Effector memory CD8-positive, alpha-beta T cell (primary cell): ENCODE results near the gene TRPT1.

Experiments used
- ATAC-seq: fragments of 150-1000 bp; cut with Tn5 transposase; replicated peaks from 2 replicates; pipeline ENCODE4 v1.10.0; 2021; ENCODE audit warnings: mild to moderate bottlenecking, moderate library complexity
- DNase-seq, 3 experiments: peaks; one replicate each; pipeline ENCODE4 v3.0.0; 2021
- H3K27ac Mint-ChIP-seq, 2 donors: one replicate each; pipeline ENCODE4 v1.8.0; 2022; ENCODE audit warnings: mild to moderate bottlenecking in 2 of 2, mixed read lengths in 2 of 2, moderate library complexity in 2 of 2
- H3K27me3 Mint-ChIP-seq, 2 donors: one replicate each; pipeline ENCODE4 v1.8.0; 2022; ENCODE audit warnings: mixed read lengths in 2 of 2
- H3K36me3 Mint-ChIP-seq: one replicate; pipeline ENCODE4 v1.8.0; 2022; ENCODE audit warnings: mild to moderate bottlenecking, moderate library complexity, mixed read lengths; ENCODE audit not compliant: insufficient read depth
- H3K4me1 Mint-ChIP-seq, 2 donors: one replicate each; pipeline ENCODE4 v1.8.0; 2022; ENCODE audit warnings: low read depth in 2 of 2, mixed read lengths in 2 of 2
- H3K4me3 Mint-ChIP-seq, 2 donors: one replicate each; pipeline ENCODE4 v1.8.0; 2022; ENCODE audit warnings: mild to moderate bottlenecking in 2 of 2, mixed read lengths in 2 of 2, moderate library complexity in 2 of 2
- H3K9me3 Mint-ChIP-seq, 2 donors: one replicate each; pipeline ENCODE4 v1.8.0; 2022; ENCODE audit warnings: mixed read lengths in 2 of 2

TRPT1 gene

DNA sequence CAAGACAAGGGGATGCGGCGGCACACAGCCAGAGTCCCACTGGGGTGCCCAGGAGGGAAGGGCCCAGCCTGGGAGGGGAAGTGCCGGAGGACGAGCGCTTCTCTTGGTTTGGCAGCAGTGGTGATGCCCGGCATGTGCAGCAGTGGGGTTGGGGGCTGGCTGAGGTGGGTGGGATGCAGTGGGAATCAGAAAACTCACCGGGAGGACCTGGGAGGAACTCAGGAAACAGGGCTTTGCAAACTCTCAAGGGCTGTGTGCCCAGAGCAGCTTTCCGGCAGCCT, 16.5 kb downstream of the TRPT1 start:
- peaks cover 38 to 45% of the 10 kb centered on the region in 2 donors for H3K4me1 Mint-ChIP-seq
- ATAC-seq (no peak), DNase-seq (no peak)
- H3K9me3 Mint-ChIP-seq, result no peaks in the 10 kb centered on the region
- no peaks in the 10 kb centered on the region for H3K27me3 Mint-ChIP-seq
- peak overlapping the region; percentile 93 to 95 for H3K27ac Mint-ChIP-seq
- H3K4me3 Mint-ChIP-seq, result no peak overlapping the region
- peaks cover 64% of the 10 kb centered on the region for H3K36me3 Mint-ChIP-seq

DNA sequence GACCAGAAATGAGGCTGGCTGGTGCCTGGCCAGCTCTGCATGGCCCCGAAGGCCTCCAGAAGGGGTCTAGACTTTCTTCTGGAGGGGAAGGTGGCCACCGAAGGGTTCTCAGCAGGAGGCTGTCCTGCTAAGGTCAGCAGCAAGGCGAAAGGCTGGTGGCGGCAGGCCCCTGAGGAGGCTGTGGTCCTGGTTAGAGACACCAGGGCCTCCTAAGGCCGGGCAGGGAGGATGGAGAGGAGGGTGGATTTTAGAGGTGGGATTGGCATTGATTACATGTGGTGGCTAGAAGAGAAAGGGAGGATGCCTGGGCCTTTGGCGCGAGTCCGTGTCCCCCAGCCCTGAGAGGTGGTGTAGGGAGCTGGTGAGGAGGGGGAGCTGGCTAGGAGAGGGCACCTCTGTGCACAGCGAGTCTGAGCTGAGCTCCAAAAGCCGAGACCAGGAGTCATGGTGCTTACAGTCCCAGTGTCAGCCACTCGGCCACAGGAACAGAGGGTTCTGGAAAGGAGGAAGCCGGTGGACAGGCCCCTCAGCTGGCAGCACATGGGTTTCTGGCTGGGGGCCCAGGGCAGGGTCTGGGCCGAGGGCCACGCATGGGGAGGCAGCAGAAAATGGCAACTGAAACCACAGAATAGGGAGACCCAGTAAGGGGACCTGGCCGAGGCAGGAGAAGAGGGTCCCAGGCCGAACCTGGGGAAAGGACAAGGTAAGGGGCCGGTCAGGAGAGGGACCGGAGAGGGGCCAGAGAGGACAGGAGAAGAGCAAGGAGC, 17.0 kb downstream of the TRPT1 start:
- ATAC-seq, result no peak
- Mint-ChIP-seq H3K4me3 (peak overlapping the region; percentile 90 to 96), H3K36me3 (peaks cover 64% of the 10 kb centered on the region), H3K4me1 (peaks cover 43 to 49% of the 10 kb centered on the region in 2 donors), H3K9me3 (no peaks in the 10 kb centered on the region), H3K27ac (peak overlapping the region; percentile 93 to 95), H3K27me3 (no peaks in the 10 kb centered on the region)
- no peak for DNase-seq

DNA sequence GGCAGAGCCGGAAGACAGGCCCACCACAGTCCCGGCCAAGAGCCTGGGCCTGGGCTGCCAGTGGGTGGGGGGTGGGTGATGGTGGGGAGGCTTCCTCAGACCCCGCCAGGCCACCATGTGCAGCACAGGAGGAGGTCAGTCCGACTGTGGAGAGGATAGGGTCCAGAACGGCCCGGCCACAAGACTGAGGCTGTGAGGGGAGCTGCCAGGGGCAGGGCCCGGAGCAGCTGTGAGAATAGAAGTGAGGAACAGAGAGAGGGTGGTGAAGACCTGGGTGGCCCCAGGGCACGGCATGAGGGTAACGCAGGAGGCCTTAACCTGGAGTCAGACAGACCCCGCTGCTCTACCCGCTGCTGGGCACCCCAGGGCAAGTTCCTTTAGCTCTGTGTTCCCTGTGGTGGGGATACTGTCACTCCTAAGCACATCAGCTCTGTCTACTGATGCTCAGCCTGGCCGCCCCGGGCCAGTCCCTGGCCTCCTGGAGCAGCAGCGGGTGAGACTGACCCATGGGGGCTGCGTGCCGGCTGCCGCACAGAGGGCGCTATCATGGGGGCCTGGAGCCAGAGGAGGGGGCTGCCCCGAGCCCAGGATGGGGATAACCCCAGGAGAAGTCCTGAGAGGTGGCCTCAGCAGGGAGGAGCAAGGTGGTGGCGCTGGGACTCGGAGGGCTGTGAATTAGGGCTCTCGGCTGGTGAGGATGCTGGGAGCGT, 17.7 kb downstream of the TRPT1 start:
- peaks cover 64% of the 10 kb centered on the region for H3K36me3 Mint-ChIP-seq
- peak overlapping the region; percentile 90 to 96 for H3K4me3 Mint-ChIP-seq
- DNase-seq (no peak), ATAC-seq (no peak)
- H3K27ac Mint-ChIP-seq, result peak overlapping the region; percentile 93 to 95
- H3K9me3 Mint-ChIP-seq, result no peaks in the 10 kb centered on the region
- H3K27me3 Mint-ChIP-seq, result no peaks in the 10 kb centered on the region
- peaks cover 47 to 48% of the 10 kb centered on the region in 2 donors for H3K4me1 Mint-ChIP-seq

DNA sequence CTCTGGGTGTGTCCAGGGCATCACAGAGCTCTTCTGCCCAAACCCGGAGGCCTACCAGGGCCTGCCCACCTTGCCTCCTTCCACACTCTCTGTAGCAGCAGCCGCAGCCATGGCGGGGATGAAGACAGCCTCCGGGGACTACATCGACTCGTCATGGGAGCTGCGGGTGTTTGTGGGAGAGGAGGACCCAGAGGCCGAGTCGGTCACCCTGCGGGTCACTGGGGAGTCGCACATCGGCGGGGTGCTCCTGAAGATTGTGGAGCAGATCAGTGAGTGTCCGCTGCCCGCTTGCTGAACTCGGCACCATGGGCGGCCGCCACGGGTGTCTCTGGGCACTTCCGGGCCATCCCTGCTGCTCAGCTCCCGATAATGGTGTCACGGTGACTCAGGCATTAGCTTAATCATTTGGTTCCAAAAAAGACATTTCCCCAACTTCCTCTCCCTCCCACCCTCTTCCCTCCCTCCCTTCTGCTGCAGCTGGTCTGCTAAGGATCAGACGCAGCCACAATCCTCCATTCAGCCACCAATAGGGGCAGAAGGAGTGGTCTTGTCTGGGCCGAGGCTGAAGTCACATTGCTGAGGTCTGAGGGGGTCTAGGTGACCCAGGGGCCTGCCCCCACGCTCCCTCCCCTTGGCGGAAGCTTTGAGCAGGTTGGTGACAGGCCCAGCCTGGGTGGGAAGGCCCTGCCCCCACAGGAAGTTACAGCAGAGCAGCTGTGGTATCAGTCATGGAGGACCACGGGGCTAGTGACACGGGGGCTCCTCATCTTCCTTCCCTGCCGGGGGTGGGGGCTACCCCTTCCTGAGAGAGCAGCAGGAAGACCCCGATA, 18.5 kb downstream of the TRPT1 start:
- Mint-ChIP-seq H3K36me3 (peaks cover 72% of the 10 kb centered on the region), H3K9me3 (no peaks in the 10 kb centered on the region), H3K27ac (peak overlapping the region; percentile 93 to 95), H3K27me3 (no peaks in the 10 kb centered on the region), H3K4me1 (peaks cover 43 to 45% of the 10 kb centered on the region in 2 donors), H3K4me3 (peak overlapping the region; percentile 90 to 96)
- ATAC-seq (peak; percentile 76), DNase-seq (peak; percentile 57 to 69 (median 57))

DNA sequence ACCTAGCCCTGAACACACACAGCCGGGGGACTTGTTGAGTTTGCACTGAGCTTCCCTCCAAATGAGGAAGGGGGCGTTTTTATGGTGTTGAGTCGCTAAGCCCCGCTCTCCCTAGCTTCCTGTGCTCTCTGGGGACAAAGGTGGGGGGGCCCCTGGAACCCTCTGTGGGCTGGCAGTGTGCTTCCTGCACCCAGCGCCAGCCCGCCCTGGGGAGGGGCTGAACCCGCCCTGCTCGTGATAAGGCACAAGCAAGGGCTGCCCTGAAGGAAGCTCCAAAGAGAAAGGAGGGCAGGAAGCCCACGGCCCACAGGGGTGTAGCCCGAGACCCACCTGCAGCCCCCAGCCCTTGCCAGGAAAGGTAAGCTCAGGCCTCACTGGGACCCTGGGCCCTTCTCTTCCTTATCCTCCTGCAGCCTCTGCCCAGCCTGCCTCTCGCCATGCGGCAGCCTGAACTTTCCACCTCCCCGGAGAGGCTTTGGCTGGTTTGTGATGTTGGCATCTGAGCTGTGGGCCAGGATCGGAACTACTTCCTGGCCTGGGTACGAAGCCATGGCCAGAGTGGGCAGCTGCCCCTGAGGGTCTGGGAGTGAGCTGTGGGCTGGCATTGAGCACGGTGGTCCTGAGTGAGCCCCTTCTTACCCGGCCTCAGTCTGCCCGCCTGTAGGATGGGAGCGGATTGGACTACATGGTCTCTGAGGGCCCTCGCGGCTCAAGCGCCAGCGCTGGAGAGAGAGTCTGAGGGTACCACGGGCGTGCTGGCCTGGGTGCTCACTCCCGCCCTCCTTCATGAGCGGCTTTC, 19.3 kb downstream of the TRPT1 start, which contains the start of gene FERMT3:
TSS of gene FERMT3 (plus strand) at position 265 of the 799 bp plus-strand sequence. CDS start 644 bp downstream, outside the sequence.
- peak within 1 kb of the TSS; percentile 90 to 96 for H3K4me3 Mint-ChIP-seq
- H3K27me3 Mint-ChIP-seq, result no peaks in the 10 kb centered on the region
- ATAC-seq, result peak; percentile 62
- peaks cover 39 to 41% of the 10 kb centered on the region in 2 donors for H3K4me1 Mint-ChIP-seq
- H3K36me3 Mint-ChIP-seq, result peaks cover 73% of the 10 kb centered on the region
- no peaks in the 10 kb centered on the region for H3K9me3 Mint-ChIP-seq
- peak within 1 kb of the TSS; percentile 93 to 95 for H3K27ac Mint-ChIP-seq
- DNase-seq, result peak; percentile 49 to 57 (median 54)

DNA sequence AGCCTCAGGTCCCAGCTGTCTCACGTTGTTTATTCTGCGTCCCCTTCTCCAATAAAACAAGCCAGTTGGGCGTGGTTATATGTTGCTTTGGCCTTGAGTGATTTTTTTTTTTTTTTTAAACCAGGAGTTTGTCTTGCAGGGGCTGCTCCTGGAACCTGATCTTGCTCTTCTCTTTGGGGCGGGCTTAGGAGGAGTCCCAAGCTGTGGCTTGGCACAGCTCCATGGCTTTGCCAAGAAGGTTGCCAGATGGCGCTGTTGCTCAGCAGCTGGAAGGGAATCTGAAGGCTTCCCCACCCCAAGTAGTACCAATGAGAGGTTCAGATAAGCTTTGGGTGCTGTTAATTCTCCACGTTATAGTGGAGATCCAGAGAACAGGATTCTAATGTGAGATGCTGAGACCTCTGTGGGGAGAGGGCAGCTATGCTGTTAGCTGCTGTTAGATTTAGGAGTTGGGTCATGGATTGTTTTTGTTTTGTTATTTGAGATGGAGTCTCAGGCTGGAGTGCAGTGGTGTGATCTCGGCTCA, 21.5 kb downstream of the TRPT1 start:
- Mint-ChIP-seq H3K27ac (peak overlapping the region; percentile 52 to 77), H3K4me1 (peaks cover 32 to 36% of the 10 kb centered on the region in 2 donors), H3K36me3 (peaks cover 82% of the 10 kb centered on the region), H3K9me3 (no peaks in the 10 kb centered on the region), H3K4me3 (peak overlapping the region; percentile 40 to 57), H3K27me3 (no peaks in the 10 kb centered on the region)
- DNase-seq (peak; percentile 83 to 85 (median 84)), ATAC-seq (peak; percentile 60)

DNA sequence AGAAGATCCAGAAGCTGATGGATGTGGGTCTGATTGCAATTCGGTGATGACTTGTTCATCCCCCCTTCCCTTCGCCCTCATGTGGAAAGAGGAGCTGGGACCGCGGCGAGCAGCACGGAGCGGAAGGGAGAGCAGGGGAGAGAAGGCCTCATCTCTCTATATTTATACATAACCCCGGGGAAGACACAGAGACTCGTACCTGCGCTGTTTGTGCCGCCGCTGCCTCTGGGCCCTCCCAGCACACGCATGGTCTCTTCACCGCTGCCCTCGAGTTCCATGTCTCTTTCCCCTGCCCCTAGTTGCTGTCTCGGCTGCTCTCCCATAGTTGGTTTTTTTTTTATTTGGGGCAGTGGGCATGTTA, 21.9 kb downstream of the TRPT1 start:
- Mint-ChIP-seq H3K9me3 (no peaks in the 10 kb centered on the region), H3K27ac (peak overlapping the region; percentile 52 to 77), H3K4me1 (peaks cover 29 to 33% of the 10 kb centered on the region in 2 donors), H3K4me3 (no peak overlapping the region), H3K27me3 (no peaks in the 10 kb centered on the region), H3K36me3 (peaks cover 83% of the 10 kb centered on the region)
- ATAC-seq (no peak), DNase-seq (no peak)

DNA sequence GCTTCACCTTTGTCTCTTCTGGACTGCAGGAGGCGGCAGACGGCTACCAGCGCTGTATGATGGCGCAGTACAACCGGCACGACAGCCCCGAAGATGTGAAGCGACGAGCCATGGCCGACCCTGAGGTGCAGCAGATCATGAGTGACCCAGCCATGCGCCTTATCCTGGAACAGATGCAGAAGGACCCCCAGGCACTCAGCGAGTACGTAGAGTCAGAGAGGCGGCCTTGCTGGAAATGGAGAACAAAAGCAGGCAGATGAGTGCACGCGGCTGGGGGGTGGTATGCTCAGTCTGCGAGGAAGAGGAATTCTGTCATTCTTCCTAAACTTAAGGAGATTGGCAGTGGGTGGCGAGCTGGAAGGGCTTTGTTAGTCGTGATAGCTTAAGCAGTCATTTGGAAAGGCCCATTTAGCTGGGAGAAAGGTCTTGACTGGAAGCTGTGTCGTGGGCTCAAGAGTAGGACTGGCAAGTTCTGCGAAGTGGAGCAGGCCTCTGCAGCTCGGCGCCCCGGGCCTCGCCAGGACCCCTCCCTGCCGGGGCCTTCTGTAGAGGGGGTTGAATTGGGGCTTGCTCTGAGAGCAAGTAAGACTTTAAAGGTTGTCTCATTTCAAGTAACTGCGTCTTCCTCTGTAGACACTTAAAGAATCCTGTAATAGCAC, 22.4 kb downstream of the TRPT1 start:
- Mint-ChIP-seq H3K27ac (peak overlapping the region; percentile 67 to 77), H3K9me3 (no peaks in the 10 kb centered on the region), H3K4me1 (peaks cover 24 to 28% of the 10 kb centered on the region in 2 donors), H3K4me3 (no peak overlapping the region), H3K36me3 (peaks cover 86% of the 10 kb centered on the region), H3K27me3 (no peaks in the 10 kb centered on the region)
- no peak for ATAC-seq
- no peak for DNase-seq

DNA sequence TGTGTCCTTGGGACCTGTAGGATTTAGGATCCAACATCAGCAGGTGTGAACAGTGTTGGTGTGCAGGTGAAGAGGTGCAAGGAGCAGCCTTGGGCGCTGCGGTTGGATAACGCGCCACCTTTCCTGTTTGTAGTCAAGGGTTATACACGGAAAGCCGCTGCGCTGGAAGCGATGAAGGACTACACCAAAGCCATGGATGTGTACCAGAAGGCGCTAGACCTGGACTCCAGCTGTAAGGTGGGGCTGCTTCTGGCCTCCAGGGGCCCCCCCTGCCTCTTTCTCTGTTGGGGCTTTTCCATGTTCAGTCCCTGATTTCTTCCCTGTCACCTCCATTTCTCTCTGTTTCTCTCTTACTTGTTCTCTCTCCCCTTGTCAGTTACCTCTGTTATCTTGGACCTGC, 23.0 kb downstream of the TRPT1 start:
- ATAC-seq (no peak), DNase-seq (no peak)
- peak overlapping the region; percentile 67 to 77 for H3K27ac Mint-ChIP-seq
- H3K27me3 Mint-ChIP-seq, result no peaks in the 10 kb centered on the region
- H3K4me3 Mint-ChIP-seq, result no peak overlapping the region
- peaks cover 19 to 22% of the 10 kb centered on the region in 2 donors for H3K4me1 Mint-ChIP-seq
- H3K9me3 Mint-ChIP-seq, result no peaks in the 10 kb centered on the region
- H3K36me3 Mint-ChIP-seq, result peaks cover 88% of the 10 kb centered on the region

DNA sequence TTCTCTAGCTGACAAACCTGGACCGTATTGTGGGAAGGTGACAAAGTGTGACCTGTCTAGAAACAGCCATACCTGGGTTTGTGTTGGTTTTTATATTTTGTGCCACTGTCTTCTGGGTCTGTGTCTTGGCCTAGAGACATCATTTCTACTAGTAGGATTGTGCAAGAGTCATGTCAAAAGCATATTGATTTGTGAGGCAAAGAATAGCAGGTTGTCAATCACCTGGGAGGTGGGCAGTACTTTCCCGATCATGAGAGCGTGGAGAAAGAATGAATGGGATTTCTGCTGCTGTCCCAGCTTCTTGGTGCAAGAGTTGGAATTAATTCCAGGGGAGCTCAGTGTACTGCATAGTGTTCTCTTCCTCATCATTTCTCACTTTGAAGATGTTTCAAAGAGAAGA, 24.4 kb downstream of the TRPT1 start:
- DNase-seq, result no peak
- ATAC-seq, result no peak
- Mint-ChIP-seq H3K4me1 (peaks cover 13 to 18% of the 10 kb centered on the region in 2 donors), H3K9me3 (no peaks in the 10 kb centered on the region), H3K36me3 (peaks cover 89% of the 10 kb centered on the region), H3K27ac (no peak overlapping the region), H3K27me3 (no peaks in the 10 kb centered on the region), H3K4me3 (no peak overlapping the region)

DNA sequence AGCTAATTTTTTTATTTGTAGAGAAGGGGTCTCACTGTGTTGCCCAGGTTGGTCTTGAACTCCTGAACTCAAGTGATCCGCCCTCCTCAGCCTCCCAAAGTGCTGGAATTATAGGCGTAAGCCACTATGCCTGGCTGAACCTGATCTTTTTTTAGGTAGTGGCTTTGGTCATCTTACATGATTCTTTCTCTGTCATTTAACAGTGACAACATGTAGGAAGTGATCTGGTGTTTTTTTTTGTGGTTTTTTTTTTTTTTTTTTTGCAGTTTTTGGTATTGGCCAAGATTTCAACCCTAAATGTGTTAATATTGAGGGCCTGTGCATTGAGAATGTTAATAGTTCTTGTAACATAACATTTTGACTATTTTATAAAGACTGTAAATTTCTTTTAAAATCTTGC, 27.5 kb downstream of the TRPT1 start:
- Mint-ChIP-seq H3K4me3 (no peak overlapping the region), H3K4me1 (peaks cover 3 to 8% of the 10 kb centered on the region in 2 donors), H3K27ac (peak overlapping the region in 1 of 2 donors; percentile 17), H3K36me3 (peaks cover 100% of the 10 kb centered on the region), H3K9me3 (no peaks in the 10 kb centered on the region), H3K27me3 (no peaks in the 10 kb centered on the region)
- no peak for ATAC-seq
- DNase-seq, result no peak

DNA sequence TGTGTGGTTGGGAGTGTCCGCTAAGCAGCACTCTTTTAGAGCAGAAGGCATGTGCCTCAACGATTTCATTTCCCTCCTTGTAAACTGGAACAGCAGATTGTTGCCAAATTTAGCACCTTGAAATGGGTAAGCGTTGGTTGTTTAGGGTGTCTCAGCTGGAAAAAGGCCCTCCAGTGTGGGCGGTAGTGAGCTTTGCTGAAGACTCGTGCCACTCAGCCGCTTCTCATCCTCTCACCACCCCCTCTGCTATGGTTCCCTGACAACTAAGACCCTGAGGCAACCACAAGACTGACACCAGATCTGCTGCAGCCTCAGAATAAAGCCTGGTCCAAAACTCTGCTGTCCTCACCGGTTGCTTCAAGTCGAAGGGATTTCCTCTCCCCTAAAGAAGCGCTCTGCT, 29.4 kb downstream of the TRPT1 start:
- Mint-ChIP-seq H3K4me1 (peaks cover 3 to 4% of the 10 kb centered on the region in 2 donors), H3K4me3 (no peak overlapping the region), H3K27me3 (no peaks in the 10 kb centered on the region), H3K36me3 (peaks cover 90% of the 10 kb centered on the region), H3K27ac (no peak overlapping the region), H3K9me3 (no peaks in the 10 kb centered on the region)
- no peak for ATAC-seq
- no peak for DNase-seq
